ENCODE measurements around the gene PROCA1.
"Not testable (repeated sequence)": the region's sequence is repeated elsewhere in the genome, so short reads cannot be mapped to it uniquely, and the experiment has no call there.

PROCA1 gene

GRCh38 chr17:28725660-28726225 lies 14.1 kb upstream of the PROCA1 start:
- no peak for DNase-seq (ENCODE audit: low read depth in 2 of 2)

- no peak for DNase-seq (ENCODE audit: low read depth in 2 of 2)
These were observed 13.5 kb upstream of the PROCA1 start for GRCh38 chr17:28725166-28725659.

- no peak for DNase-seq (ENCODE audit: low read depth in 2 of 2)
These were observed 12.9 kb upstream of the PROCA1 start for GRCh38 chr17:28724500-28725165.

DNA sequence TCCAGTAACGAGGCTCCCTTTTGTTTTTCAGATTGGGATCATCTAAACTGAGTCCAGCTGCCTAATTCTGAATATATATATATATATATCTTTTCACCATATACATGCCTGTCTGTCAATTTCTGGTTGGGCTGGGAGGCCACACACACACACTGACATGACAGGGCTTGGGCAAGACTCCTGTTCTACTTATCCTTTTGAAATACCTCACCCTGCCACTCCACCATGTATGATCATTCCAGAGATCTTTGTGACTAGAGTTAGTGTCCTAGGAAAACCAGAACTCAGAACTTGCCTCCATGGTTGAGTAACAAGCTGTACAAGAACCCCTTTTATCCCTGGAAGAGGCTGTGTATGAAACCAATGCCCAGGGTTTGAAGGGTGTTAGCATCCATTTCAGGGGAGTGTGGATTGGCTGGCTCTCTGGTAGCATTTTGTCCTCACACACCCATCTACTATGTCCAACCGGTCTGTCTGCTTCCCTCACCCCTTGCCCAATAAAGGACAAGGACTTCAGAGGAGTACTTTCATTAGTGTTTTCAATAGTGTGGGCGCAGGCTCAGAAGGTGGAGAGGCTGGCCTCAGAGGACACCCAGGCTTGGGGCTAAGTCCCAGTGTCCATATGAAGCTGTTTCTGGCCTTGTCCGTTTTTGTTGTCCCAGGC lies 12.3 kb upstream of the PROCA1 start:
- not testable (repeated sequence) for DNase-seq (ENCODE audit: low read depth in 2 of 2)

GRCh38 chr17:28723159-28723835 lies 11.6 kb upstream of the PROCA1 start:
- DNase-seq (ENCODE audit: low read depth in 2 of 2) = no peak

DNA sequence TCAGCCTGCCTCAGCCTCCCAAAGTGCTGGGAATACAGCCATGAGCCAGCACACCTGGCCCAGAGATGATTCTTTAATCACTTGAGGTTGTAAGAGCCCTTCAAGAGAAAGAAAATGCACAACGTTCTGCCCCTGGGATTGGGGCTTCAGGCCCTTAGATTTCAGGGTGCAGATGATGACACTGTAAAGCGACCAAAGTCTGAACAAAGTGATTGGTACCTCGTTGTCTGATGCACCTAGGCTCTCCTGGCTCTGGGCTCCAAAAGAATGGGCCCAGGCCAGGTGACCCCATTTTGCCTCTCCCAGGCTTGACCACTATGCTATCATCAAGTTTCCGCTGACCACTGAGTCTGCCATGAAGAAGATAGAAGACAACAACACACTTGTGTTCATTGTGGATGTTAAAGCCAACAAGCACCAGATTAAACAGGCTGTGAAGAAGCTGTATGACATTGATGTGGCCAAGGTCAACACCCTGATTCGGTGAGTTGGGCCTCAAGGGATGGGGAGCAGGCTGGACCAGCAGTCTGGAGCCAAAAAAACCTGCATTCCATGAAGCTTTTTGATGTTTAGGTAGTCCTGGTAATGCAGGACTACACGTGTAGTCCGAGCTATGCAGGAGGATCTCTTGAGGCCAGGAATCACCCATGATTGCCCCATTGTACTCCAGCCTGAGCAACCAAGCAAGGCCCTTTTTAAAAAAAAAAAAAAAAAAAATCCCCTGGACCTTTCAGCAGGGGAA lies 10.9 kb upstream of the PROCA1 start:
- no peak for DNase-seq (ENCODE audit: low read depth in 2 of 2)

DNA sequence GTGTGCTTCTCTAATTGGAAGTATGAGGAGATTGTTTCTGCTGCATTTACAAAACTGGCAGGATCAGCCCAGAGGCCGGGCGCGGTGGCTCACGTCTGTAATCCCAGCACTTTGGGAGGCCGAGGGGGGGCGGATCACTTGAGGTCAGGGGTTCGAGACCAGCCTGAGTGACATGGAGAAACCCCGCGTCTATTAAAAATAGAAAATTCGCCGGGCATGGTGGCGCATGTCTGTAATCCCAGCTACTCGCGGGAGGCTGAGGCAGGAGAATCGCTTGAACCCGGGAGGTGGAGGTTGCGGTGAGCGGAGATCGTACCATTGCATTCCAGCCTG lies 9.3 kb upstream of the PROCA1 start:
- not testable (repeated sequence) for DNase-seq (ENCODE audit: low read depth in 2 of 2)

- DNase-seq (ENCODE audit: low read depth in 2 of 2) = no peak
These were observed 8.7 kb upstream of the PROCA1 start for GRCh38 chr17:28720247-28720996.

- DNase-seq (ENCODE audit: low read depth in 2 of 2) = no peak
These were observed 7.3 kb upstream of the PROCA1 start for GRCh38 chr17:28719021-28719433.

DNA sequence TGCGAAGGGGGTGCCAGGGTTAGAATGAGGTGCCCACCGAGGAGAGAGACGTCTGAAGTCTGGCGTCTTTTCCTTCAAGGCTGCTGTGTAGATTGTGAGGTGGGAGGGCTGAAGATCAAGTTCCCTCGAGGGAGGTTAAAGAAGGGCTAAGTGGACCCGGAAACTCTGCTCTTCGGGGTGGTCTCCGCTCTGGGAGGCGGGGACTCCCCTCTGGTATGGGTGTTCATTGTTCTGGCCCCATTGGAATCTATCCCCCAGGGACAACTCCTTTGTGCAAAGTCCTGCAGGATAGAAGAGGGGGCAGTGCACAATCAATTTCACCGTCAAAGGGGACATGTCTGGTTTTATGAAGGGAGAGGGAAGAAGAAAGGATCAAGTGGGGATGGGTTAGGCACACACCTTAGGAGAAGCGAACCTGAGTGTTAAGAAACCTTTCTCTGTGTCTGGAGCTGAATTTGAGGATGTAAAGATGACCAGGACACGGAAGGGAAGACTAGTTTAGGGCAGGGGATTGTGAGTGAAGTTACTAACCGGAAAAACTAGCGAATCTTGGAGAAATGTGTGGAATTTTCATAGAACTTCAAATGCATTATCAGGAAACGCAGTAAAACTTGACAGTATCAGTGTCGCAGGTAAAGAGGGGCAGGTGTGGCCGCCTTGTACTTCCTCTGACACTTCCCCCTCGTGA lies 6.8 kb upstream of the PROCA1 start:
- DNase-seq (ENCODE audit: low read depth in 2 of 2) = no peak

- DNase-seq (ENCODE audit: low read depth in 2 of 2) = peak; percentile 80 to 83
These were observed 6.1 kb upstream of the PROCA1 start, which contains the start of gene RAB34 for GRCh38 chr17:28717578-28718332. RAB34 (minus strand) TSS chr17:28717868; CDS start chr17:28717266, 602 bp downstream.

DNA sequence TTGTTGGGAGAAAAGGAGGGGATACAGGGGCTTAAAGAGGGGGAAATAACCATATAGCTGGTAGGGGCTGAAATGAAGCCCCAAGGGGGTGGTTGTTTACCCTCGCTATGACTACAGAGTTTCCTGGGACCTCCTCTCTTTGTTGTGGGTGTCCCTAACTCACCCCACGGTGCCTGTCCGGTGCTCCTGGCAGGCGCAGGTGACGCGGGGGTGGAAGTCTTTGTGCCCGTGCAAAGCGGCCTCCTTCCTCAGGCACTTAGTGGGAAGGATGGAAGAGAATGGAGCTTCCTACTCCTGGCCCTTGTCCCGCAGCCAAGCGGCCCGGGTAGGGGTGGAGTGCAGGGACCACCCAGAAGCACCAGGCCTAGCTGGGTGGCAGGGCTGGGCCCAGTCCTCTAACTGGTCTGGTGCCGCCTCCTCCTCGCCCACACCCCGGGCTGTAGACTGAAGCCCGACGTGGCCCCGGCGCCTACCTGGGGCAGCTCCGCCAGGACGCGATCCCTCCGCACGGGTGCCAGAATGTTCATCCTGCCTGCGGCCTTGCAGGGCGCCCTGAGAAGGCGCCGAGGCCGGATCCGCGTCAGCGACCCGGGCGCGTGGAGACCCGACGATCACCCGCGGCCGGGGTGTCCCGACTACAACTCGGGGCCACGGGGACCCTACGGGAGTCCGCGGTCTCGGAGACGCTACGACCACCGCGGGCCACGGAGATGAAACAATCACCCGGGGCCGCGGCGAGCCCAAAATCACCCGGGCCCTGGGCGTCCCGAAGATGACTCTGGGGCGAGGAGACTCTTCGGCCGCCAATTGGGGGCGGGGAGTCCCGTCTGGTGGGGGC lies 5.3 kb upstream of the PROCA1 start:
- DNase-seq (ENCODE audit: low read depth in 2 of 2) = no peak

DNA sequence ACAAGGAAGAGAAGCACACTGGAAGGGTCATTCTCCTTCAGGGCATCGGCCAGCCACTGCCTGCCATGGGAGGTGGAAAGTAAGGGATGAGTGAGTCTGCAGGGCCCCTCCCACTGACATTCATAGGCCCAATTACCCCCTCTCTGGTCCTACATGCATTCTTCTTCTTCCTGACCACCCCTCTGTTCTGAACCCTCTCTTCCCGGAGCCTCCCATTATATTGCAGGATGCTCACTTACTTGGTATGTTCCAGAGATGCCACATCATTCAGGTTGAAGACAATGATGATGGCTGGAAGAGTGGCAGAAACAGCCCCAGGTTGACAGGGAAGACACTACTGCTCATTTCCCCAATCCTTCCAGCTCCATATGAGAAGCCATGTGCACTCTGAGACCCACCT lies 3.5 kb upstream of the PROCA1 start:
- DNase-seq (ENCODE audit: low read depth in 2 of 2) = no peak

- no peak for DNase-seq (ENCODE audit: low read depth in 2 of 2)
These were observed 2.6 kb upstream of the PROCA1 start for GRCh38 chr17:28714281-28714680.

DNA sequence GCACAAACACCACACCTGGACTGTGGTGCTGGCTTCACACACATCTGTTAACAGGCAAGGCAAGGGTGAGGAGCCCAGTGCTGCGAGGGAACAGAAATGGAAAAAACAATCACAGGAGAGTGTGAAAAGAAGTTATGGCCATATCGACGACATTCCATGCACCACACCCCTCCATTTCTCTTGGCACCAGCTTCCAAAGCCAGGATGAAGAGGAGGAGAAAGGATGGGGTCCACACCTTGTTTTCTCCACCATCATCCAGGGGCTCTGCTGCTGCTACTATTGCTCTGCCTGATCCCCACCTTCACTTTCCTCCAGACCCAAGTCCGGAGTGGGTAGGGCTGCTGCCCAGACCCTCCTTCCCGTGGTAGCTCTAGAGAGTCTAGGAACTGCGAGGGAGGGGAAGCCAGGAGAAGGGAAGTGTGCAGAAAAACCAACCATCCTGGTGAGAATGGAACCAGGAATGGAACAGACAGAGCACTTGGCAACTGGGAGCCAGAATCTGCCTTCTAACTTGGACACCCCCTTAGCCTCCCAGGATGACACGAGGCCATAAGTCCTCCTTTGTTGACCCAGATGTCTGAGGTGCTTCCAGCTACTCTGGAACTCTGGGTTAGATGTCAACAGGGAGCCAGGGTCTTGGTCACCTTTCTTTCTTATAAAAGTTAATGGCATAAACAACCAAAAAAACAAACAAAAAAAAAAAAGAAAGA lies 1.2 kb upstream of the PROCA1 start:
- no peak for DNase-seq (ENCODE audit: low read depth in 2 of 2)

GRCh38 chr17:28712032-28712704 lies 480 bp upstream of the PROCA1 start:
- no peak for DNase-seq (ENCODE audit: low read depth in 2 of 2)

GRCh38 chr17:28710861-28711722 lies 596 bp downstream of the PROCA1 start:
- peak; percentile 74 to 76 for DNase-seq (ENCODE audit: low read depth in 2 of 2)
